ENCODE results near the gene KRTAP26-1. TPM values are rescaled to one million over a fixed set of nuclear protein-coding genes. Genes with fewer than 3 reads are reported as not detected.

The KRTAP26-1 gene
- total RNA-seq, 1 donor from 2014 or later, result not detected

Other genes with a start within 250 kb of the KRTAP26-1 start
- not detected in 2 replicates for gene CLDN17, start 153.5 kb downstream of the KRTAP26-1 start, total RNA-seq
- gene CLDN8, start 104.2 kb downstream of the KRTAP26-1 start, total RNA-seq, result not detected in 2 replicates
- gene KRTAP24-1, start 37.4 kb downstream of the KRTAP26-1 start, total RNA-seq, result not detected in 2 replicates
- not detected in 2 replicates for gene KRTAP25-1, start 30.8 kb downstream of the KRTAP26-1 start, total RNA-seq
- gene KRTAP27-1, start 17.4 kb upstream of the KRTAP26-1 start, total RNA-seq, result not detected in 2 replicates
- not detected in 2 replicates for gene KRTAP23-1, start 28.3 kb upstream of the KRTAP26-1 start, total RNA-seq
- not detected in 2 replicates for gene KRTAP13-2, start 52.0 kb upstream of the KRTAP26-1 start, total RNA-seq
- gene KRTAP13-1, start 75.7 kb upstream of the KRTAP26-1 start, total RNA-seq, result not detected in 2 replicates
- not detected in 2 replicates for gene KRTAP13-3, start 105.6 kb upstream of the KRTAP26-1 start, total RNA-seq
- gene KRTAP13-4, start 109.9 kb upstream of the KRTAP26-1 start, total RNA-seq, result not detected in 2 replicates
- gene KRTAP15-1, start 120.0 kb upstream of the KRTAP26-1 start, total RNA-seq, result not detected in 2 replicates
- gene KRTAP19-1, start 160.1 kb upstream of the KRTAP26-1 start, total RNA-seq, result not detected in 2 replicates
- gene KRTAP19-2, start 167.1 kb upstream of the KRTAP26-1 start, total RNA-seq, result not detected in 2 replicates
- gene KRTAP19-3, start 171.7 kb upstream of the KRTAP26-1 start, total RNA-seq, result not detected in 2 replicates
- gene KRTAP19-4, start 176.8 kb upstream of the KRTAP26-1 start, total RNA-seq, result not detected in 2 replicates
- not detected in 2 replicates for gene KRTAP19-5, start 181.8 kb upstream of the KRTAP26-1 start, total RNA-seq
- not detected in 2 replicates for gene KRTAP19-6, start 221.5 kb upstream of the KRTAP26-1 start, total RNA-seq
- not detected in 2 replicates for gene KRTAP19-7, start 241.0 kb upstream of the KRTAP26-1 start, total RNA-seq